HL-60/S4 treated with retinoic acid at 250 ng/mL for 4 days and 3 days (cell line): Measurements from ENCODE around the gene CDH23.

ENCODE experiments used
- in situ Hi-C: fragments of 300-500 bp; cut with MboI; formaldehyde crosslinking; loops from 2 replicates; pipeline ENCODE4 v1.7.0; 2022; ENCODE audit warnings: low sequenced_read_pairs

Gene CDH23

GRCh38 chr10:71726580-71727104, 329.9 kb downstream of the CDH23 start:
- in situ Hi-C loops, result no loop called here

GRCh38 chr10:71727105-71727737, 330.5 kb downstream of the CDH23 start:
- in situ Hi-C loops, result no loop called here

GRCh38 chr10:71727738-71728737, 331.3 kb downstream of the CDH23 start:
- in situ Hi-C loops, result no loop called here

GRCh38 chr10:71729161-71729636, 332.5 kb downstream of the CDH23 start:
- in situ Hi-C loops, result no loop called here

GRCh38 chr10:71731791-71732190, 335.1 kb downstream of the CDH23 start:
- in situ Hi-C loops, result no loop called here

GRCh38 chr10:71734797-71735196, 338.1 kb downstream of the CDH23 start:
- in situ Hi-C loops, result no loop called here

- in situ Hi-C loops, result no loop called here
These were observed 339.2 kb downstream of the CDH23 start for GRCh38 chr10:71735709-71736569.

- in situ Hi-C loops, result no loop called here
These were observed 339.8 kb downstream of the CDH23 start for GRCh38 chr10:71736570-71736952.

- in situ Hi-C loops, result no loop called here
These were observed 340.5 kb downstream of the CDH23 start for GRCh38 chr10:71737001-71737833.

- in situ Hi-C loops, result no loop called here
These were observed 341.1 kb downstream of the CDH23 start for GRCh38 chr10:71737834-71738197.

GRCh38 chr10:71739358-71739900, 342.7 kb downstream of the CDH23 start:
- in situ Hi-C loops, result no loop called here

GRCh38 chr10:71740069-71740653, 343.4 kb downstream of the CDH23 start:
- in situ Hi-C loops, result no loop called here

- in situ Hi-C loops, result no loop called here
These were observed 344.3 kb downstream of the CDH23 start for GRCh38 chr10:71741029-71741428.

GRCh38 chr10:71741671-71742070, 345.0 kb downstream of the CDH23 start:
- in situ Hi-C loops, result no loop called here

GRCh38 chr10:71742301-71743088, 345.8 kb downstream of the CDH23 start:
- in situ Hi-C loops, result no loop called here

- in situ Hi-C loops, result no loop called here
These were observed 346.5 kb downstream of the CDH23 start for GRCh38 chr10:71743089-71743838.

- in situ Hi-C loops, result no loop called here
These were observed 347.1 kb downstream of the CDH23 start for GRCh38 chr10:71743866-71744265.
